Measurements from ENCODE around the gene ANKRD13D.

The ANKRD13D gene

DNA sequence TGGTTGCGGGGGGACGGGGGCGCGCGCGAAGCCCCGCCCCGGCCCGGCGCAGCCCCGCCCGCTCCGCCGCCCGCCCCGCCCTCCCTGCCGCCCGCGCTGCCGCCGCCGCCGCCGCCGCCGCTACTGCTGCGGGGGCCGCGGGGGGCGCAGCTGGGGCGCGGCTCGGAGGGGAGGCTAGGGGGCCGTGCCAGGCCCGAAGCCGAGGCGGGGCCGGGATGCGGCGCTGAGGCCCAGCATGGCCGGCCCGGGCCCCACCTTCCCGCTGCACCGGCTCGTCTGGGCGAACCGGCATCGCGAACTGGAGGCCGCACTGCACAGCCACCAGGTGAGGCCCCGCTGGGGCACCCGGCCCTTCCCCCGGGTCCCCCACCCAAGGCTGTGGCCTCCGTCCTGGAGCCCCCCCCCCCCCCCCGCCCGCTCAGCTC lies at the start of gene ANKRD13D:
ANKRD13D (plus strand) TSS at position 78 of the 425 bp plus-strand sequence; CDS start at position 236, 158 bp downstream.
- DNase-seq = no peak

DNA sequence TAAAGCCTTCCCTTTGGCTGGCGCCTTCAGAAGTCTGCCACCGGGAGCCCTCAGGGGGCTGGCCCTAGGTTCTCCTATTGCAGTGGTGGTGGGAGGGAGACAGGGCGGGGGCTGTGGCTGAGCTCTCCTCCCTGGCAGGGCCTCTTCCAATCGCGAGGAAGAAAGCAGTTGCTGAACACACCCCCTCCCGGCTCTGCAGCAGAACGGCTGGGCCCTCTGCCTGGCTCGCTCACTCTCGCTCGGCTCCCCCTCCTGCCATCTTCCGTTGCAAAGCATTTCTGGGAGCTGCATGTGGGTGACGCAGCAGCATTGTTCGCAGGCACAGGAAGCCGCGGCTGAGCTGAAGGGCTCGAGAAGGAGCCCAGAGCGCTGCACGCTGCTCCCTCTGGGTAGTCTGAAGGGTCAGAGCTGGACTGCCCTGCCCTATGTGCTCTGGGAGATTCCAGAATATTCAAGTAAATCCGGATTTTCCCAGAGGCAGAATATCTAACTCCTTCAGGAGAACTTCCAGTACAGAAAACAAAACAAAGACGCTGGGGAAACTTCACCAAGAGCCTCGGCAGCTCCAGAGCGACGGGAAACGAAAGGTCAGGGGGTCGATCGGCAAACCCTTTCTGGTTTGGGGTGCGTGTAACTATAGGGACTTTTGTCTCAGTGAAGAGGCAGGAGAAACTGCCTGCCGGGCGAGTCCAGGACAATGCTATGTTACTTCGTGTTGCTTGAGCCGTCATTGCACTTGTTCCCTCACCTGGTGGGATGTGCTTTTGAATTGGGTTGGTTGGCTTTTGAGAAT lies 49.1 kb upstream of the ANKRD13D start:
- peak; percentile 91 for DNase-seq

DNA sequence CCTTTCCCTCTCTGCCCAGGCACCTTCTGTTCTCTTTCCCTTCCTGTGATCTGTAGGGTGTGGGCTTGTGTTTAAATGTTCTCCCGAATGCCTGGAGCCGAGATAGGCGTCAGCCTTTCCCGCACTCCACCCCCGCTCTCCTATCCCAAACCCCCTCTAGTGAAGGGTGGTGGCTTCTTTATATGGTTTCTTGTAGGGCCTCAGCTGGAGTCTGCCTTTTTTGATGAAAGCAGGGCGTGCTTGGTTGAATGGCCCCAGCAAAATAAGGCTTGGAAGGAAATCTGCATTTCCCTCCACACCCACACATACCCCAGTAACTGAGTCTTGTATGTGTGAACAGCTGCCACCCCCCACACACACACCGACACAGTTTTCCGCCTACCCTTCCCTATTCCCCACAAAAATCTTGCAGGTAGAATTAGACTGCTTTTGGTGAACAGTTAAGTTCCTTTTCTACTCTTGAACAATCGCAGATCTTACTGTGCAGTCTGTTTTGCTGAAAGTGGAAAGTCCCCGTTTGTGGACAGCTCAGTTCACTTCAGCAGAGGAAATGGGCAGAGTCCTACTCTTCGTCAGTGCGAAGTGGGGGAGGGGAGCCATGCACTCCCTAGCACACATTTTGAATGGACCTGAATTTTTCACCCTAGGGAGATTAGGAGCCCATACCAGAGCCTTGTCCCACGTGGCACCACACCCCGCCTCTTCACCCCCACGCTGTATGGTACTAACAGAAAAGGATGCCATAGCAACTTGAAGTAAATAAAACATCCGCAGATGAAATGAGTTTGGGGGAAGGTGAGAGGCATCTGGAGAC lies 48.3 kb upstream of the ANKRD13D start:
- DNase-seq = peak; percentile 79

DNA sequence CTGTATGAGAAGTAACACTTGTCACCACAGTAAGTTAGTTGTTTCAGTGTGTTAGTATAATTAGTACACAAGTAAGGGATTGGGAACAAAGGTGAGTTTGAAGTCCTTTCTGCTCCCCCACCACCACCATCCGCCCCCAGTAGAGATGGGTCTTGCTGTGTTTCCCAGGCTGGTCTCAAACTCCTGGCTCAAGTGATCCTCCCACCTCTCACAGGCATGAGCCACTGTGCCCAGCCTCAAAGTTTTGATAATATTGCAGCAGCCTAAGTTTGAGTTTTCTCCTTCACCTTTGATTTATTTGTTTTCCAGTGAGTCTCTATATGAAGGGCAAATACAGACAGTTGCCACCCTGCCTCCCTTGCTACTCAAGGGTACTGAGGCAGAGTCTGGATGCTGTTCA lies 46.6 kb upstream of the ANKRD13D start:
- DNase-seq = no peak

DNA sequence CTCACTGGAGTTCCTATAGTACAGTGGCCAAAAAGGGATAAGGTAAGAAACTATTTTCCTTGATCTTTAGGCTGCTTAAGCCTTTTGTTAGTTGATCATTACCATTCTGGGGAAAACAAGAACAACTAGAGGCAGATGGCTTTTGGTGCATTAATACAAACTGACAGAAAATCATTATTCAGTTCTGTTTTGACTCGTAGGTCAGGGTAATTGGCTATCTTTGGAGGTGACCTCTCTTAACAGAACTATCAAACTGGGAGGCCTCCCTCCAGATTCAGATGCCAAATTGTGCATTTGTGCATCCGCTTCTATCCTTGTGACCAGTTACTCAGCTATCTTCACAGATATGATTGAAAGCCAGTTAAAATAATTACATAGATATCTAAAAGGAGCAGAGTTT lies 46.1 kb upstream of the ANKRD13D start:
- DNase-seq = no peak

DNA sequence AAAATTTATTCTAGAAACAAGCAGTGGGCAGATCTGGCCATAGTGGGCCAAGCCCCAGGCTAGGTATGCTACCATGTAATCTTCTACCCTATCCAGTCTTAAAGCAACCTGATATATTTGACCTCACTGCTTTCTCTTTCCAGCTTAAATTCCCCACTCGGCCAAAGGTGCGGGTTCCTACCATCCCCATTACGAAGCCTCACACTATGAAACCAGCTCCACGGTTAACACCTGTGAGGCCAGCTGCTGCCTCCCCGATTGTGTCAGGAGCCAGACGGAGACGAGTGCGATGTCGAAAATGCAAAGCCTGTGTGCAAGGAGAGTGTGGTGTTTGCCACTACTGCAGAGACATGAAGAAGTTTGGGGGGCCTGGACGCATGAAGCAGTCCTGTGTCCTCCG lies 44.1 kb upstream of the ANKRD13D start:
- DNase-seq = no peak

DNA sequence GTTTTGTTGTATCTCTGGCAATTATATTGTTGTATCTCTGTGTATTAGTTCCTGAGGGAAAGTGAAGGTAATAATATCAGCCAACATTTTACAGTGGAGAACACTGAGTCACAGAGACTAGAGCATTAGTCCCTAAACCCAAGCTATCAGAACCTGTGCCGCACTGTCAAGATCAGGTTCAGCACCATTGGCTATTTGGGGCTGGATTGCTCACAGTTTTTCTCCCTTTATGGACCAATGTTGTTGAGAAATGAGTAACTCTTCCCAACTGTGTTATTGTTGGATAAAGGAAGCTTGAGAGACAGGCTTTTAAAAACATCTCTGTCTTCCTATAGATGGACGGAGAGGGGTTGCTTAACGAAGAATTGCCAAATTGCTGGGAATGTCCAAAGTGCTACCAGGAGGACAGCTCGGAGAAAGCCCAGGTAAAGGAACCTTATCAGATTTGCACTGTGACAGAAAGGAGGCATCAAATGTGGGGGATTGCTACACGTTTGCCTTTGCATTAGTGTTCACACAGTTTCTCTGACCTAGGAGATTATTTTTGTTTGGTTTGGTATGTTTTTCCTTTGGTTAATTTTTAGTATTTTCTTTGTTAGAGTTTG lies 41.1 kb upstream of the ANKRD13D start:
- DNase-seq = no peak

DNA sequence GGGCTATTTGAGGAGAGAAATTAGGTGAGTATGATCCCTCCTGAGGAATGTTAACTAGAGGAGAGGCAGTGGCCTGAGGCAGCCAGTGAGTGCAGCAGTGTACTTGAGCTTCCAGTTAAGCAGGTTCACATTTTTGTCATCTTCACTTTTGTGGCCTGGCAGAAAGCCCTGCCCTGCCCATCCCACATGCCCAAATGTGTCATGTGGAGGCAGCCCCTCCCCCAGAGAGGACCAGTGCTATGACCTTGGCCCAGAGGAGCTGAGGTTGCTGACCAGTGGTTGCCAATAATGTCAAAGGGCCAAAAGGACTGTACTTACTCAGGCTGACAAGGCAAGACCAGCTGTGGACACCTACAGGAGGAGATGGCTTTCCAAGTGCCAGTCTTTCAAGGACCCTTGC lies 40.5 kb upstream of the ANKRD13D start:
- DNase-seq = no peak

DNA sequence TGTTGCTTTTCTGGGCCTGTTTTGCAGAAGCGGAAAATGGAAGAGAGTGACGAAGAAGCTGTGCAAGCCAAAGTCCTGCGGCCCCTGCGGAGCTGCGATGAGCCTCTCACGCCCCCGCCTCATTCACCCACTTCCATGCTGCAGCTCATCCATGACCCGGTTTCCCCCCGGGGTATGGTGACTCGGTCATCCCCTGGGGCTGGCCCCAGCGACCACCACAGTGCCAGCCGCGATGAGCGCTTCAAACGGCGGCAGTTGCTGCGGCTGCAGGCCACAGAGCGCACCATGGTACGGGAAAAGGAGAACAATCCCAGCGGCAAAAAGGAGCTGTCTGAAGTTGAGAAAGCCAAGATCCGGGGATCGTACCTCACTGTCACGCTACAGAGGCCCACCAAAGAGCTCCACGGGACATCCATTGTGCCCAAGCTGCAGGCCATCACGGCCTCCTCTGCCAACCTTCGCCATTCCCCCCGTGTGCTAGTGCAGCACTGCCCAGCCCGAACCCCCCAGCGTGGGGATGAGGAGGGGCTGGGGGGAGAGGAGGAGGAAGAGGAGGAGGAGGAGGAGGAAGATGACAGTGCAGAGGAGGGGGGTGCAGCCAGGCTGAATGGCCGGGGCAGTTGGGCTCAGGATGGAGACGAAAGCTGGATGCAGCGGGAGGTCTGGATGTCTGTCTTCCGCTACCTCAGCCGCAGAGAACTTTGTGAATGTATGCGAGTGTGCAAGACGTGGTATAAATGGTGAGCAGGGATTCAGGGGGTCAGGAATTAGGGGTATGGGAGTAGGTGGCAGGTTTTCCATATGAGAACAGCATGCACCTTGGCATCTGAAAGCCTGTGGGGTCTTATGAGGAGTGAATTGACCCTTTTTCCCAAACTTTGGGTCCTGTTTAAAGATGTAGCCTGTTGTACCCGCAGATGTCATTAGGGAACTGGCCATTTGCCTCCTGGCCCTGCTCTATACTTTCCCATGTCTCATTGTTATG lies 38.8 kb upstream of the ANKRD13D start:
- no peak for DNase-seq

DNA sequence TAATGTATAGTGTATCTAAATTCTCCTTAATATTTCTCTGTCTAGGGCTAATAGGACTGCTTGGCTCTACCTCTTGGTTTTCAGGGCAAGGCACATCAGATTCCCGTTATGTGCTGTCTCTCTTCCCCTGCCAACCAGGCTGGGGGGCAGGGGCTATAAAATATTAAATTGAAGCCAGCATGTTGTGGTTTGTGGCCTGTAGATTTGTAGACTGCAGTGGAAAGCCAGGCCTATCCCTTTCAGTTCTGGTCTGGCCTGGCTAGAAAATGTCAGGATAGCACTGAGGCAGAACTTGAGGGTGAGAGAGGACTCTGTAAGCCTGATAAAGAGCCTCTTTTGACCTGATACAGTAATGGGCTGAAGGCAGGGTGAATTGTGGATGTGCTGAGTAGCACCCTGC lies 37.3 kb upstream of the ANKRD13D start:
- DNase-seq = no peak

DNA sequence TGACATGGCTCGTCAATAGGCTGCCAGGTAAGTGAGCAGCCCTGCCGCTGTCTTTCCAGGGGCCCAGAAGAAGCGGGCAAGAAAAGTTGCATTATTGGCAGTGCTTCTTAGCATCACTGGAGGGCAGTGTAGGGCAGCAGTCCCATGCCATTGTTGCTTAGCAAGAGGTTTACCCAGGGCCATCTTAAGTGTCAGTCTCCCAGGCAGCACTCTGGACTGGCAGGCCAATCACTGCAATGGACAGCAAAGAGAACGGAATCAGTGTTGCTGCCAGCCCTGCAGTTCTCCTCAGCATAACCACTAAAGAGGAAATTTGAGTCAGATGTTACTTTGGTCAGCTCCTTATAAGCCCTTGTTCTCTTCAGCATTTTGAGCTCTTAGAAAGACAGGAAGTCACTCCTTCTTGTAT lies 36.3 kb upstream of the ANKRD13D start:
- DNase-seq = peak; percentile 43

DNA sequence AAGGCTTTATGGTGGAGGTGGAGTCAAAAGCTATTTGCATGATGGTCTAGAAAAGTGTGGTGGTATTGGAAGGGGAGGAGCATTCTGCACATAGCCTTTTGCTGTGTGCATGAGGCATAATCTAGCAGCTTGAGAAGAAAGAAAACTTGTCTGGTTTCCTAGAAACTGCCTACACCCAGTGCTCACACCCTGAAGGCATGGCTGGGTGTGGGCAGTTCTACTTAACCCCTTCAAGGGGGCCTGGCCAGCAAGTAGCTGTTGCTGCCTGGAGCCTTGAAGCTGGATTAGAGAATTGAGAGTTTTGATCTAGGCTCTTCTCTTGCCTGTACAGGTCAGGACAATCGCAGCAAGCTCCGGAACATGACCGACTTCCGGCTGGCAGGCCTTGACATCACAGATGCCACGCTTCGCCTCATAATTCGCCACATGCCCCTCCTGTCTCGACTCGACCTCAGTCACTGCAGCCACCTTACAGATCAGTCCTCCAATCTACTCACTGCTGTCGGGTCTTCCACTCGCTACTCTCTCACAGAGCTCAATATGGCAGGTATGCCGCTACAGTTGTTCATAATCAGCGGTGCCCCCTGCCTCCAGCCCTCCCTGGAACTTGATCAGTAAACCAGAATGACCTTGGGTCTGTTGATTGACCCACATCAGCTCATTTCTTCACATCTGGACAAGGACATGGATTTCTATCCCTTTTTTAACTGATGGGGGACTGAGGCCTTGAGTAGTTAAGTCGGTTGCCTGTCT lies 35.1 kb upstream of the ANKRD13D start:
- DNase-seq = no peak

DNA sequence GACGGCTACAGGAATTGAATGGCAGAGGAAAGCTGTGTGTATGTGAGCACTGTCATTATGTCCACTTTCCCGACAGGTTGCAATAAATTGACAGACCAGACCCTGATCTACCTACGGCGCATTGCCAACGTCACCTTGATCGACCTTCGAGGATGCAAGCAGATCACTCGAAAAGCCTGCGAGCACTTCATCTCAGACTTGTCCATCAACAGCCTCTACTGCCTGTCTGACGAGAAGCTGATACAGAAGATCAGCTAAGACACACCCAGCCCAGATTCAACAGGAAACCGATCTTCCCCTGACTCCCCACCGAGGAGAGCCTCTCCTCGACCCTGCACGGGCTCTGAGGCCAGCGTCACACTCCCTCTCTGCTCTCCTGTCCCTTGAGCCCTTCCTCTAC lies 34.3 kb upstream of the ANKRD13D start:
- DNase-seq = no peak

DNA sequence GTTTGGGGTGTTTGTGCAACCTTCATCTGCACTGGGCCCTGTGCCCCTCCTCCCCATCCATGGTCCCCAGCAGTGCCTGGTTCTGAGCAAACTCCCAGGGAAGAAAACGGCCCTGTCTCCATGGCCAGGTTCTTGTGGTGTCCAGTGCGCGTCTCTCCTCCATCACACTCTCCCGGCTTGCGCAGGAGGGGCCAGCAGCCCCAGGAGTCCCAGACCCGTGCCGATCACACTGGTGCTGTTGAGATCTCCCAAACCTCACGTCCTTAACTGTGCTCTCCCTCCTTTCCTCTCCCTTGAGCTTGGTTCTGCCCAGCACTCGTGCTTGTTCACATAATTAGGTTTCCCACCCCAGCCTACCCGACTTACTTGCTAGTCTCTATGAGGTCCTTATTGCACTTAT lies 33.8 kb upstream of the ANKRD13D start:
- no peak for DNase-seq

DNA sequence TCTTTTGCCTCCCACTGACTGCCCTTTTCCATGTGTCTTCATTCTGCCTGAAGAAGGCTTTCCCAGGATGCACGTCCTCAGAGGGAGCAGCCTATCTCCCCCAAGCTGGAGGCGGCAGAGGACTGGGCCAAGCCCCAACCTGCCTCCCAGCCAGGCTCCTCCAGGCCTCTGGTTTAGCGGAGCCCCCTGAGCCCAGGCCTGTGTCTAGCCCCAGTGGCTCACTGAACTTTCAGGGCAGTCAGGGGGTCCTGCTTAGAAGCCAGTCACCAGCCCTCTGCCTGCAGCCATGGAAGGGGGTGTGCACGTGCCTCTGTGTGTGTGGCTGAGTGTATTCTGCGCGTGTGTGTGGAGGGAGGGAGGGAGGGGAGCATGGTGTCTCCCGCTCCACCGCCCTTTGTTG lies 33.2 kb upstream of the ANKRD13D start:
- DNase-seq = no peak

DNA sequence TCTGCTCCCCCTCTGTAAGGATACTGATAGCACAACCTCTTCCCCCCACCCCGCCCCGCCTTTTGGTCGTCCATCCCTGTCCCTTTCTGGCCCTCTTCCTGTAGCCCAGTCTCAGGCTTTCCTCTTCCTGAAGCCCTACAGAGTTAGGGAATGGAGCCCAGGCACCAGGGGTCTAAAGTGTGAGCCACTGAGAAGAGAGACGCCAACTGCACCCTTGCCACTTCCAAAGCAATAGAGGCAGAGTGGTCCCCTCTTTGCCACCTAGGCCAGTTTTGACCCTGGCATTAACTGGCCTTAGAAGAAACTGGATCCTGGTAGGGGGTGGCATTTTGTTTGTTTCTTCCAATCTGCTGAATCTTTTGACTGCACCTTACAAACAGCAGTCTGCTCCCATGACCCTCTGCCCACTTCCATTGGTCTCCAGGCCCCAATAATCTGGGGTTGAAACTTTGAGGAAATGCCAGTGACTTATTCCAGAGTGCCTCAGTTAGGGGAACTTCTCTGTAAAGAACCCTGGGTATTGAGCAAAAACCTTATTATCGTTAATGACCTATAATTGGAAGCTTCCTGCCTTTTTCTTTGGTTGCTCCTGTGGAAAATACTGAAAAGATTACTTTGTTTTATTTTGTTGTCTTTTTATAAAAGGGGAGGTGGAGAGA lies 32.5 kb upstream of the ANKRD13D start:
- DNase-seq = no peak

DNA sequence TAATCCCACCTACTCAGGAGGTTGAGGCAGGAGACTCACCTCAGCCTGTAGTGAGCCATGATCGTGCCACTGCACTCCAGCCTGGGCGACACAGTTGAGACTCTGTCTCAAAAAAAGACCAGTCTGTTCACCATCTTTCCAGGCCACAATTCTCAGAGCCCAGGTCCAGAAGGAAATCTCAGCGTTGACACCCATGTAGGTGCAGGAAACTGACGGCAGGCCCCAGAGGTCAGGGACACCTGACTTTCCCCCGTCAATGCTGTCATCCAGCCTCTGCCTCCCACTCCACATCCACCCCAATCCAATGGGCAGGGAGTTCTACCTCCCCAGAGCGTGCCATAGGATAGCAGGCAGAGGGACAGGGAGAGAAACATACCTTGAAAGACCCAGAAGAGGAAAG lies 28.7 kb upstream of the ANKRD13D start:
- no peak for DNase-seq

DNA sequence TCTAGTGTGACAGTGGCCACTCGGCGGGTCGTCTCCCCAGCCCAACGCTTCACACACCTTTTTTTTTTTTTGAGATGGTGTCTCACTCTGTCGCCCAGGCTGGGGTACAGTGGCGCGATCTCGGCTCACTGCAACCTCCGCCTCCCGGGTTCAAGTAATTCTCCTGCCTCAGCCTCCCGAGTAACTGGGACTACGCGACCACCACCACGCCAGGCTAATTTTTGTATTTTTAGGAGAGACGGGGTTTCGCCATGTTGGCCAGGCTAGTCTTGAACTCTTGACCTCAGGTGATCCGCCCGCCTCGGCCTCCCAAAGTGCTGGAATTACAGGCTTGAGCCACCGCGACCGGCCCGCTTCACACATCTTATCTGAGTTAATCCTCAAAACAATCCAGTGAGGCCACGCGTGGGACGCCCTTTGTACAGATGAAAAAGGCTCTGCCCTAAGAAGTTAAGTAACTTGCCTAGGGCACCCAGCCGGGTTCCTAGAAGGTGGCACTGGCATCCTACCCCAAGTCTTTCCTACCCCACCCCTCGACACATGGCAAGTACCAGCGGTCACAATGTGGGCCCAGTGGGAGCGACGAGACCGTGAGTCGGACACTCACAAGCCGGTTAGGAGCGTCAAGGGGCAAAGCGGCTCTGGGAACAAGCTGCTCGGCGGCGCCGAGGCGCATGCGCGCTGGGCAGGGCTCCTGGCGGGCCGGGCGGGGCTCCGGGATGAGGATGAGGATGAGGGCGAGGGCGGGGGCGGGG lies 28.0 kb upstream of the ANKRD13D start:
- DNase-seq = peak; percentile 47

DNA sequence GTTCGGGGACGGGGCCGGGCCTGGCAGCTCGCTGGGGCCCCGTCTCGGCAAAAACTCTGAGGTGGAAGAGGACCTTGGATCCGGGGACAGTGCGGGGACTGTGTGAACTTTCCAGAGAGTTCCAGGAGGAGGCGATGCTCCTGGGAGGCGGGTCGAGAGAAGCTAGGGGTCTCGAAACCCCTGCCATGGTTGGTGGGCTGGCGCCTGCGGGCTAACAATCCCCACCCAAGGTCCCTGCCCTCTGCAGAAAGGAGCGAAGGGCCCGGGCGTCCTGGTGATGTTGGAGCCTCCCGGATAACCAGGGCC lies 27.5 kb upstream of the ANKRD13D start:
- DNase-seq = no peak

DNA sequence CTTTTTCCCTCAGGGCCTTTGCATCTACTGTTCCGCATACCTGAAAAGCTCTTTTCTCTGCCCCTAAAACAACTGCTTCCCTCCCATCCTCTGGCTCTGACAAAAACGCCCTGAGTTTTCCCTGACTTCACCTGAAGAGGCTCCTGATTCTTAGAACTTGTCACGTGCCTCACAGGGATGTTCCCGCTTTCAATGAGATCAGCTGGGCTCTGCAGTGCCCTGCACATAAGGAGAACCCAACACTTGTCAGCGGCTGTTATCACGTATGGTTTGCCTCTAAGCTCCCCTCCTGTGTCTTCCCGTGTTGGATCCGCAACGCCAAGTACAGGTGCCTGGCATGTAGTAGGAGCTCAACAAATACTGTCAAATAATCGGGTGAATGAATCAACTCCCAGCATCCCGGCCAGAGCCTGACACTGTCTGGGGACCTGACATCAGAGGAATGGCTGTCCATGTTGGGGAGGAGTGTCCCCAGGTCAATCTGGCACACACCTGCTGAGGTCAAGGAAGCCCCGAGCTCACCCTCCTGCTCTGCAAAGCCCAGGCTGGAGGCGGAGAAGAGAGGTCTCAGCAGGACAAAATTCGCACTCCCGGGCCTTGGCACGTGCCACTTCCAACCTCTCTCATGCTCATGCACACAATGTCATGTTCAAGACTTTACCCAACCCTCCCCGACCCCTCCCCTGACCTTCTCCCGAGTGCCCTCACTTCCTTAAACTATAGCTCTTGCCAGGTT lies 27.0 kb upstream of the ANKRD13D start:
- peak; percentile 18 for DNase-seq
